GM18907 (cell line): Measurements from ENCODE around the gene B3GAT1.
"Not testable (repeated sequence)": the region's sequence is repeated elsewhere in the genome, so short reads cannot be mapped to it uniquely, and the experiment has no call there.

Source experiments
- ATAC-seq: cut with Tn5 transposase; IDR thresholded peaks from one replicate; pipeline ENCODE4 v1.9.1; 2021; ENCODE audit warnings: mild to moderate bottlenecking, moderate library complexity; ENCODE audit not compliant: unreplicated experiment

B3GAT1 gene, protein sequence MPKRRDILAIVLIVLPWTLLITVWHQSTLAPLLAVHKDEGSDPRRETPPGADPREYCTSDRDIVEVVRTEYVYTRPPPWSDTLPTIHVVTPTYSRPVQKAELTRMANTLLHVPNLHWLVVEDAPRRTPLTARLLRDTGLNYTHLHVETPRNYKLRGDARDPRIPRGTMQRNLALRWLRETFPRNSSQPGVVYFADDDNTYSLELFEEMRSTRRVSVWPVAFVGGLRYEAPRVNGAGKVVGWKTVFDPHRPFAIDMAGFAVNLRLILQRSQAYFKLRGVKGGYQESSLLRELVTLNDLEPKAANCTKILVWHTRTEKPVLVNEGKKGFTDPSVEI

DNA sequence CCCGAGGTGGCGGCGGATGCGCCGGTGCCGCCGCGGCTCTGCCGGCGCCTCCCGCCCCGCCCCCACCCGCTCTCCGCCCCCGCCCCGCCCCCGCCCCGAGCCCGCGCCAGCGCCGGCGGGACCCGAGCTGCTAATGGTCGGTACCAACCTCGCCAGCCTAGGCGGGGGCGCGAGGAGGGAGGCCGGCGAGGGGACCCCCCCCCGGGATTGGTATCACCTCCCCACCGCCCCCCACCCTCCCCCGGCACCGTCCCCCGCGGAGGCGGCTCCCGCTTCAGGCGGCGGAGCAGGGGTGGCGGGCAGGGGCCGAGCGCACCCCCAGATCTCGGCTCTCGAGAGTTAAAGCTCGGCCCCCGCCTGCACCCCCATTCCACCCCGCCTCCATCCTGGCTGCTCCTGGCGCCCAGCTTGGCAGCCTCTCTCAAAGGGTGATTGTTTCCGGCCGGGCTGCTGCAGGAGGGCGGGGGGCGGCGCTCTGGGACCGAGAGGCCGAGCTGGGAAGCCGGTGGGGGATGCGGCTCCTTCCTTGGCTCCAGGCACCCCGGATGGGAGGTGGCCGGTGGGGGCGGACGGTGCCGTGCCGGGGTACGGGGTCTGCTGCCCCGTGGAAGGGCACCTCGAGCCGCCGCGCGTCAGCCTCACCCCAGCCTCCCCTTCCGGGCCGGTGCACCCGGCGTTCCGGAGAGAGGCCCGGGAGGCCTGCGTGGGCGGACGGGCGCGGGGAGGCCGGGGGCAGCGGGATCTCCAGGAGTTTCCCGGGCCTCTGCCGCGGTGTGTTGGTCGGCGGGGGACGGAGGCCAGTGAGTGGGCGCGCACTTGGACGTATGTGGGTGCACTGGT is at the start of gene B3GAT1:
Gene B3GAT1 (minus strand): TSS at position 40 of the 840 bp plus-strand sequence. CDS start 24,583 bp downstream, outside the sequence.
- no peak for ATAC-seq

DNA sequence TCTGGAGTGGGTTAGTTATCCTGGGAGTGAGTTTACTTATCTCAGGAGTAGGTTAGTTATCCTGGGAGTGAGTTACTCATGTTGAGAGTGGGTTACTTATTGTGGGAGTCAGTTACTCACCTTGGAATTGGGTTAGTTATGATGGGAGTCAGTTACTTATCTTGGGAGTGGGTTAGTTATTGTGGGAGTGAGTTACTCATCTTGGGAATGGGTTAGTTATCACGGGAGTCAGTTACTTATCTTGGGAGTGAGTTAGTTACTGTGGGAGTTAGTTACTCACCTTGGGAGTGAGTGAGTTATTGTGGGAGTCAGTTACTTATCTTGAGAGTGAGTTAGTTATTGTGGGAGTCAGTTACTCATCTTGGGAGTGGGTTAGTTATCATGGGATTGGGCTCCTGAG is 49.6 kb upstream of the B3GAT1 start:
- ATAC-seq, result no peak

DNA sequence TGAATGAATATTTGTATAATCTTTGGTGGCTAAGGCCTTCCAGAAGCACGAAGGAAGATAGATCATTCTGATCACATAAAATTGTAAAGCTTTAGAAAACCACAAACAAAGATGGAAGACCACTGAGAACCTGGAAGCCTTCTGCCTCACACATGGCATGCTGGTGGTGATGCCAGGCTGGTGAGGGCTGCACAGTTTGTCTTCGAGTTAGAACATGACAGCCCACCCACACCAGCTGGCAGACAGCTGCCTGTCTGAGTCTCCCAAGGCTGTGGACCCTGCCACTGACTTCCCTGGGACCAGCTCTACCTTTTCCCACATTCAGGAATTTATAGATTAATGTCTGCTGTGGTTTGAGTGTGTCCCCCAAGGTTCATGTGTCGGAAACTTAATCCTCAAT is 48.8 kb upstream of the B3GAT1 start:
- no peak for ATAC-seq

DNA sequence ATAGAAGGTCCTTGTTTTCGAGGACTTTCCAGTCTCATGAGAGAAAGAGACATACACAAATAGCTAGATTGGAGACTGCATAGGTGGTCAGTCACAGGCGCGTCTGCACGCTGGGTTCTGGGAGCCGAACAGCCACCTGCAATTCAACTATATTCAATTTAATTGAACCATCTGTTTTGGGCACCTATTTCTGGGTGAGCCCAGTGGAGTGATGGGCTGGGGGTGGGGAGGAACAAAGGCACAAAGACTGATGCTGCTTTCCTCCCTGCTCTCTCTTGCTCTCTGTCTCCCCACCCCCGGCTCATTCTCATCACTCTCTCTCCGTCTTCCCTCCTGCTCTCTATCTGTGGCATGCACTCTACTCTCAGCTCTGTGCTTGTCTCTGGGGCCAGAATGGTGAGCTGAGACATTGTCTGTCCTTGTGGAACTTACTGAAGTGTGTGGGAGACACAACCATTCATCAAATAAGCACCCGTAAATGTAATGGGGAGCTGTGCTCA is 48.1 kb upstream of the B3GAT1 start:
- no peak for ATAC-seq

DNA sequence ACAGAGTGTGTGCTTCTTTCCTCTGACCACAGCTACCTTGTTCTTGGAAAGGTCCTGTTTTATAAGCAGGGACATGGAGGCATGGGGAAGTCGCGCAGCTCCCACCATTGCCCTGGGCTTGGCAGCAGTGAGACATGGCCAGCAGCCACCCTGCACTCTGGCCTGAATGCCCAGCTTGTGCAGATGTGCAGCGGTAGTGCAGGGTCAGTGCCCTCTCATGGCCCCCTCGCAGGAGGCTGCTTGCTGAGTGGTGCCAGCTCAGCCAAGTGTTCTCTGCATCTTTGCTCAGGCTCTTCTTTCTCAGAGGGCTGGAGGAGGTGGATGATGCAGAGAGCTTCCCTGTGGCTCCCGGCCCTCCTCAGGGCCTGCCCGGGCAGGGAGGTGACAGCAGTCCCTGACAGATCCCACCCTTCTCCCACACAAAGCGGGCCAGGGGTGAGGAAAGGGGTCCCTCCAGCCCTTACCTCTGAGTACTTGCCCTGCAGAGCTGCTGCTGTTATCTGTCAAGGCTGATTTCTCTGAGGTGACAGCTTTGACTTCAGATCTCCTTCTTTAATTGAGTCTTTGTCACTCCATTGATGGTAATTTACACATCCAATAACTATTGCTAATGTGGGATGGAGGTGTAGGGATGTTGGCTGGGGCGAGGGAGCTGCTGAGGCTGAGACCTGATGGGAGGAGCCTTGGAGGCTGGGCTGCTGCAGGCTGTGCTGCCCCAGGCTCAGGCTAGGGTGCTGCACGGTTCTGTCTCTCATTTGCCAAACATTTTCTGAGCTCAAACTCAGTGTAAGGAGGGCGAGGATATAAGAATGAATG is 47.4 kb upstream of the B3GAT1 start:
- ATAC-seq, result no peak

DNA sequence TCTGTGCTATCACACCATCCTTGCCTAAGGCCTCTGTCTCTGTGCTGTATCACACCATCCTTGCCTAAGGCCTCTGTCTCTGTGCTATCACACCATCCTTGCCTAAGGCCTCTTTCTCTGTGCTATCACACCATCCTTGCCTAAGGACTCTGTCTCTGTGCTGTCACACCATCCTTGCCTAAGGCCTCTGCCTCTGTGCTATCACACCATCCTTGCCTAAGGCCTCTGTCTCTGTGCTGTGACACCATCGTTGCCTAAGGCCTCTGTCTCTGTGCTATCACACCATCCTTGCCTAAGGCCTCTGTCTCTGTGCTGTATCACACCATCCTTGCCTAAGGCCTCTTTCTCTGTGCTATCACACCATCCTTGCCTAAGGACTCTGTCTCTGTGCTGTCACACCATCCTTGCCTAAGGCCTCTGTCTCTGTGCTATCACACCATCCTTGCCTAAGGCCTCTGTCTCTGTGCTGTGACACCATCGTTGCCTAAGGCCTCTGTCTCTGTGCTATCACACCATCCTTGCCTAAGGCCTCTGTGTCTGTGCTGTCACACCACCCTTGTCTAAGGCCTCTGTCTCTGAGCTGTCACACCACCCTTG is 45.5 kb upstream of the B3GAT1 start:
- ATAC-seq, result not testable (repeated sequence)

DNA sequence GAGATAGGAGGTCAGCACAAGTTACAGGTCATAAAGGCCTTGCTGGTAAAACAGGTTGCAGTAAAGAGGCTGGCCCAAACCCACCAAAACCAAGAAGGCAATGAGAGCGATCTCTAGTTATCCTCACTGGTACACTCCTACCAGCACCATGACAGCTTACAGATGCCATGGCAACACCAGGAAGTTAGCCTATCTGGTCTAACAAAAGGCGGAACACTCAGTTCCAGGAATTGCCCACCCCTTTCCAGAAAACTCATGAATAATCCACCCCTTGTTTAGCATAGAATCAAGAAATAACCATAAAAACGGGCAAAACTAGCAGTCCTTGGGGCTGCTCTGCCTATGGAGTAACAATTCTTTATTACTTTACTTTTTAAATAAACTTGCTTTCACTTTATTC is 43.5 kb upstream of the B3GAT1 start:
- no peak for ATAC-seq

DNA sequence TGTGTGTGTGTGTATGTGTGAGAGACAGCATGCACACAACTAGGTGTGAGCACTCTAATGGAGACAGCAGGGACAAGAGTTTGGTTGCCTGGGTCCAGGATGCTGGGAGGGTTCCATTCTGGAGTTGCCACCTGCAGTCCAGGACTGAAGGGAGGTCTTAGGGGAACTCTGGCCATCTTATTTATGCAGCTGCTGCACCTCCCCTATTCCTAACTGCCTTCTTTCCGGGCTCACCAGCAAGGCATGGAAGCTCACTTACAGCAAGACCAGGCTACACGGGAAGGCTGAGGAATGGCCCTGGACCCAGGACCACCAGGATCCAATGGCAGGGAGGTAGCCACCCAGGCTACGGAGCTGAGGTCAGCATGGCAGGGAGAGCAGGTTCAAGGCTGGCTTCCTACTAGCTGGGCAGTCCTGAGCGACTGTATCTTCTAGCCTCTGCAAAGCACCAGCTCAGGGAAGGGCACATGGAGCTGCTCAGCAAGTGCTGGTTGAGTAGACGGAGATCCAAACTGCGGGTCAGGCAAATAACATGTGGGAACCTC is 42.2 kb upstream of the B3GAT1 start:
- ATAC-seq, result no peak

DNA sequence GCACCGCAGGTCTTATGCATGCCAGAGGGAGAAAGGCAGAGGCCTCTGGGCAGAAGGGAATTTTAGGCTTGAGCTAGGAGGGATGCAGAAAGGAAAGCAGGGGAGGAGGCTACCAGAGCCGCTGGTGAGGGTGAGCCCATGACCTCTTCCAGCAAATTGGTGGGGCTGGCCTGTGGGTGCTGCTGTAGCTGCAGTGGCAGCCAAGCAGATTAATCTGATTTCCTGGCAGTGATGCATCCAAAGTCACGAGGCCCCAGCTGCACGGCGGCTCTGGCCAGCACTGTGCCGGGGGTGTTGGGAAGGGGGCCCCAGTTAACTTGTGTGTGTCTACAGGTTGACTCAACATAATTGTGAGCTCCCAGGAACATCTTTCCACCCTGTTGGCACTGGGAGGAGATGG is 41.4 kb upstream of the B3GAT1 start:
- no peak for ATAC-seq

DNA sequence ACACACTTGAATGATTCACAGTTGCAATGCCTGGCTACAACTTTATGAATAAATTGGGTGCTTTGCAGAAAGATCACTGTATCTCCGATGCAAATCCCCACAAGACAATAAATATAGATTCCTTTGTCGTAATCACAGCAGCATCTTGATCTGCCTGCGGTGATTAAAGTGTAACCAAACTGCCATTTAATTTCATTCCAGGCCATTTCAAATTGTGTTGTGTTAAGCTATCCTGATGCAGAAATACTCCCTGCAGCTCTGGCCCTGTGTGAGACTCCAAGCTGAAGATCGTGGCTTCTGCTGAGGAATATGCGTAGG is 40.8 kb upstream of the B3GAT1 start:
- ATAC-seq, result no peak

DNA sequence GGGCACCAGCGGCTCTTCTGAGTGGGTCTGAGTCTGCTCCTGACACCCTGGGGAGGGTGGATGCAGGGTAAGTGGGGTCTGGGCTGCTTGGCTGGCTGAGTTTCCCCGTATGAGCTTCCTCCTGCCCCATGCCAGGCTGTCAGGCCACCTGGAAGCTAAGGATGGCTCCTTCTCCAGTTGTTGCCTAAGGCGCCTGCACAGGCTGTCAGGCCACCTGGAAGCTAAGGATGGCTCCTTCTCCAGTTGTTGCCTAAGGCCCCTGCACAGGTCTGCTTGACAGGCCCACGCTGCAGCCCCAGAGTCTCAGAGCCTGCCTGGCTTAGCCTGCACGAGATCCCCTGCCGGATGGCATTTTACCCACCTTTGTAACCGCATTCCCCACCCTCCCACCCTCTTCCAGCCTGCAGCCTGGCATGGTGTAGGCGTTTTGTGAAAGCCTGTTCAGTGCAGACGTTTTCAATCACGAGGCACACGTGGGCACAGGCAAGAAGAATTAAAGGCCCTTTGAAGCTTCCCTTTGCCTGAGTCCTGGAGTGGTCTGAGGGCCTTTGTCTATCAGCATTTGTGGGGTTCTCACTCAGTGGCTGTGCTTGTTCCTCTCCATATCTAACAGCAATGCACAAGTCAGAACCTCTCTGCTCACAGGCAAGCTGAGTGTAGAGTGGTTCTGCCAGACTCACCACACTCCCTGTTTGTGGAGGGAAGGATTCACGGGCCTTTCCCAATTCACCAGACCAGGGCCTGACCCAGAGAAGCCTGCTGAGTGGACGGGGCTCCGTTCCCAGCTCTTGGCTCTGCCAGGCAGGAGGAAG is 40.2 kb upstream of the B3GAT1 start:
- no peak for ATAC-seq

DNA sequence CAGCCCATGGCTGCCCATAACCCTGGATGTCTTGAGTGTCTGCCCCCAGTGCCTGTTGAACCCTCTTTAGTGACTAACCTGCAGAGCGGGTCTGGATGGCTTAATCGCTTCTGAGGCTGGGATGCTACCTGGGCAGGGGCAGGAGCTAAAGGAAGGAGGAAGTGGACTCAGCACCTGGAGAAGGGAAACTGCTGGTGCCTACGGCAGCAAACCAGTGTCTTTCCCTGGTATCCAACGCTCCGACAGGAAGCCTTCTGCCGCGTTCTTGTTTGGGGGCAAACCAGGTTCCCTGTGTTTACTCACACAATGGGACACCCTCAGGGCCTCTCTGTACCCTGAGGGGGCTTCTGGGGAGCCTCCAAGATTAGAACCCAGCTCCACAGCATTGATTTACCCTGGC is 38.1 kb upstream of the B3GAT1 start:
- ATAC-seq, result no peak

DNA sequence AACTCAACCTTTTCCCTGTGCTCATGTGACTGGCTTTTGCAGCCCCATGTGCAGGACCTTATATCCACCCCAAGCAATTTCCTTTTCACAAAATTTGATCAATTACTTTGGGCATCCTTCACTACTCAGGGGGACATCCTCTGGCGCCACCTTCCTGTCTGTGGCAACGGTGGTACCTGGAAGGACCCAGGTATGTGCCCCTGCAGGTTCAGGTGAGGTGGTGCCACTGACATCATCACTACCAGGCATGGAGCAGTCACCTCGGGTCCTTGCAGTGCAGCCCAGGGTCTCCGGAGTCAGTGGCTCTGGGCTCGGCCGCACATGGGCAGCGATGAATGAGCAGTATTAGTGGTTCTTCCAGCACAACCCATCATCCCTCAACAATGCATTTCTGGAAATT is 37.7 kb upstream of the B3GAT1 start:
- no peak for ATAC-seq

DNA sequence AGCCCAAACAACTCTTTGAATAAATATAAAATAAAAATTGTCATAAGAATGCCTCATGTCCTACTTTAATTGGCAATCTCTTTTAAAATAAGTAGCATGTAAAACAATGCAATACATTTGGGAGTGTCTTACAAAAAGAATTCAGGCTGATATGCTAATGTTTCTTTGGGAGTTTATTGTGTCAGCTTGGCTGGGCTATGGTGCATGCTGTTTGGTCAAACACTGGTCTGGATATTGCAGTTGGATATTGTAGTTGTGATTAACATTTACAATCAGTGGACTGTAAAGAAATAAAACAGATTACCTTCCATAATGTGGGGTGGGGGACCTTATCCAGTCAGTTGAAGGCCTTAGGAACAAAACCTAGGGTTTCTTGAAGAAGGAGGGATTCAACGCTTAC is 37.0 kb upstream of the B3GAT1 start:
- ATAC-seq, result no peak

DNA sequence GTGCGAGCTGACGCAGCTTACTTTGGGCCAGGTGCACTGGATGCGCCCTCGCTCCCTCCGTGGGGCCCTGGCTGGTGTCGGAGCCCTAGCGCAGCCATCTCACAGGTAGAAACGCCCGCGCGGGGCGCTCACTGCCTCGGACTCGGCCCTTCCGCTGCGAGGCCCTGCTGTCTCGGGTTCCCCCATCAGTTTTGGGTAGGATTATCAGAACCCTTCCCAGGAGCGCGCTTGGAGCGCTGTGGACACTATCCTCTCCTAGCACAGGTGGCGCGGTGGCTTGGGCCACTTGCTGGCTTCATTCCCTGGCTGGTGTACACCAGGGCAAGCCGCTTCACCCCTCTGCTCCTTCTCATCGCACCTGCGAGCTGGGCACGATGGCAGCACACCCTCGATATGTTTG is 35.7 kb upstream of the B3GAT1 start:
- ATAC-seq, result no peak

DNA sequence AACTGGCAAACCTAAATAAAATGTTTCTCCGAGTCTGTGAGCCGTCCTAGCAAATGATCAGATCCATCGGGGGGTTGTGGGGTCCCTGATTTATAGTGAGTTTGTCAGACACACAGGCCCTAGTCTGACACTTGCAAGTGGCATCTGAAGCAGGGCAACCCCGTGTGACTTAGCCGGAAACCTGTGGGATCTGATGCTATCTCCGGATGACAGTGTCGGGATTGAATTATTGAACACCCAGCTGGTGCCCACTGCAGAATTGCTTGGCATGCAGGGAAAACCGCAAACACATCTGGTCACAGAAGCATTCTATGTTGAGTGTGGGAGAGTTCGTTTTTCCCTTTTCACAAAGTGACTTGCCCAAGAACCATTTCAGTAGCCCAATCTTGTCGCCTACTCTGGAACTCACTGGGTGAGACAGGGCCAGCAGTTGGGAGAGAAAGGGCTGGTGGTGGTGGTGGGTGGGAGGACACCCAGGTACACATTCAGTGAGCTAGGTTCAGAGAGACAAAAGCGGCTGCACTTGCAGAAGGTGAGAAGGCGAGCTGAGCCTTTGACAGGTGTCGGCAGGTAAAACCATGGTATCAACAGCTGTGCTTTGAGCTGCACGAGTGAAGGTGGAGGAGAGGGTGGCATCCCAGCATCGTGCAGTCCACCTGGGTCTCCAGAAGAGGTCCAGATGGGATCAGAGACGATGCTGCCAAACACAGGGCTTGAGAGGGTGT is 33.7 kb upstream of the B3GAT1 start:
- no peak for ATAC-seq

DNA sequence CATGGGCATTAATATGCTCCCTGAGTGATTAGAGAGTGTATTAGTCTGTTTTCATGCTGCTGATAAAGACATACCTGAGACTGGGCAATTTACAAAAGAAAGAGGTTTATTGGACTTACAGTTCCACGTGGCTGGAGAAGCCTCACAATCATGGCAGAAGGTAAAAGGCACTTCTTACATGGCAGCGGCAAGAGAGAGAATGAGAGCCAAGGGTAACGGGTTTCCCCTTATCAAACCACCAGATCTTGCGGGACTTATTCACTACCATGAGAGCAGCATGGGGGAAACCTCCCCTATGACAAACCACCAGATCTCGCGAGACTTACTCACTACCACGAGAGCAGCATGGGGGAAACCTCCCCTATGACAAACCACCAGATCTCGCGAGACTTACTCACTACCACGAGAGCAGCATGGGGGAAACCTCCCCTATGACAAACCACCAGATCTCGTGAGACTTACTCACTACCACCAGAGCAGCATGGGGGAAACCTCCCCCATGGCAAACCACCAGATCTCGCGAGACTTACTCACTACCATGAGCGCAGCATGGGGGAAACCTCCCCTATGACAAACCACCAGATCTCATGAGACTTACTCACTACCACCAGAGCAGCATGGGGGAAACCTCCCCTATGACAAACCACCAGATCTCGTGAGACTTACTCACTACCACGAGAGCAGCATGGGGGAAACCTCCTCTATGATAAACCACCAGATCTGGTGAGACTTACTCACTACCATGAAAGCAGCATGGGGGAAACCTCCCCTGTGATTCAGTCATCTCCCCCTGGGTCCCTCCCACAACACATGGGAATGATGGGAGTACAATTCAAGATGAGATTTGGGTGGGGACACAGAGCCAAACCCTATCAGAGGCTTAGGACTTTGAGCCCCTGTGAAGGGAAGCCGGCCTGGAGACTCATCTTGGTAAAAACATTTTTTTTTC is 32.4 kb upstream of the B3GAT1 start:
- ATAC-seq, result not testable (repeated sequence)

DNA sequence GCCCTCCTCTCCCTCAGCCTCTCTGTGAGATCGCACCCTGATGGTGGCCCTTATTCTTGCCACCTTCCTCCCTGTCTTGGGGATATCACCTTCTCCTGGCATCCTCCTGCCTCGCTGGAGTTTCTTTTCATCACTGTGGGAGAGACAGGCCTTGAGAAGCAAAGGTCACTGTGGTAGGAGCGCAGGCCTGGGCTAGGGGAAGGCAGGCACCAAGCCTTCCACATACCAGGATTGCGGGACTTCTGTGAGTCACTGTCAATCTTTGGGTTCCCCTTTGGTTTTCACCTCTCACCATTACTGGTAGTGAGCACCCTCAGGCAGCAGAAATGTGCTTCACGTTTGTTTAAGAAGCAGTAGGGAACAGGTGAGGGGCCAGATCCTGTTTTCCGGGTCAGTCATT is 31.2 kb upstream of the B3GAT1 start:
- no peak for ATAC-seq
